NCI-H2107 treated with DMSO at 0.1 percent for 48 hours (cell line): ENCODE measurements around the gene MYL6.
"Not testable (repeated sequence)": the region's sequence is repeated elsewhere in the genome, so short reads cannot be mapped to it uniquely, and the experiment has no call there.

Source experiments
- DNase-seq: peaks from one replicate; lab custom pipeline; 2025; ENCODE audit not compliant: unreplicated experiment; lab: John Stamatoyannopoulos, UW

Gene MYL6

DNA sequence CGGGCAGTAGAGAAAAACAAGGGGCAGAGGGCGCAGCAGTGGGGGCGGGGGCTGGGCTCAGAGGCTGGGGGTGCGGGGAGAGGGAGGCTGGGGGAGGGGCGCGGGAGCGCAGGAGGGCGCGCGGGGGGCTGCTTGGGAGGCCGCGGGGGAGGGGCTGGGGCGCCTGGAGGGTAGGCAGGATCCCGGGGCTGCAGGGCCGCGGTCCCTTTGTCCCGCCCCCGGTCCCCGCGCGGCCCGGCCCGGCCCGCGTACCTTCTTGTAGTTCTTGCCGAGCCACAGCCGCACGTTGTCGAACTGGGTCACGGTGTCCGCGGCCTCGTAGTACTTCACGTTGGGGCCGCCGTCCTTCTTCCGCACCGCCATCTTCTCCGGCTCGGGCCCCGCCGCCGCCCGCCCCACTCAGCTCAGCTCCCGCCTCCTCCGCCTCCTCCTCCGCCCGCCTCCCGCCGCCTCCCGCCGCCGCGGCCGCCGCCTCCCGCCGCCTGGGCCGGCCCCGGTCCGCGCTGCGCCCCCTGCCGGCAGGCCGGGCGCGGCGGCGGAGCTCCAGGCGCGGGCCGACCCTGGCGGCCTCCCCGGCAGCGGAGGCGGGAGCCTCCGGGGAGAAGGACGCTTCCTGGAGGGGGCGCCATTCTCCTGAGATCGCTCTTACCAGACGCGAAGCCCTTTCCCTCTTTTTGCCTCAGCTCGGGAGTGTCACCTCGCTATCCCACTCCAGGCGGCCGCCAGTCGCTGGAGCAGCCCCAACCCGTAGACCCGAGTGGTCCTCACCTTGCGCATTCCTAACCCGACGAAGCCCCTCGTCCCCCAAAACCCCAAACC, 31.1 kb downstream of the MYL6 start, which contains the start of gene SMARCC2:
Gene SMARCC2 (minus strand): TSS at position 385 of the 819 bp plus-strand sequence. CDS start 22 bp downstream, at position 363.
- peak; percentile 71 for DNase-seq

- peak; percentile 73 for DNase-seq
Observed at GRCh38 chr12:56189918-56190694, 31.9 kb downstream of the MYL6 start.

- DNase-seq, result no peak
Observed at GRCh38 chr12:56190695-56191155, 32.6 kb downstream of the MYL6 start.

- DNase-seq, result no peak
Observed at GRCh38 chr12:56192582-56192981, 34.4 kb downstream of the MYL6 start.

- DNase-seq, result peak; percentile 90
Observed at GRCh38 chr12:56193025-56193578, 34.9 kb downstream of the MYL6 start.

GRCh38 chr12:56196818-56197550, 38.8 kb downstream of the MYL6 start:
- DNase-seq, result not testable (repeated sequence)

DNA sequence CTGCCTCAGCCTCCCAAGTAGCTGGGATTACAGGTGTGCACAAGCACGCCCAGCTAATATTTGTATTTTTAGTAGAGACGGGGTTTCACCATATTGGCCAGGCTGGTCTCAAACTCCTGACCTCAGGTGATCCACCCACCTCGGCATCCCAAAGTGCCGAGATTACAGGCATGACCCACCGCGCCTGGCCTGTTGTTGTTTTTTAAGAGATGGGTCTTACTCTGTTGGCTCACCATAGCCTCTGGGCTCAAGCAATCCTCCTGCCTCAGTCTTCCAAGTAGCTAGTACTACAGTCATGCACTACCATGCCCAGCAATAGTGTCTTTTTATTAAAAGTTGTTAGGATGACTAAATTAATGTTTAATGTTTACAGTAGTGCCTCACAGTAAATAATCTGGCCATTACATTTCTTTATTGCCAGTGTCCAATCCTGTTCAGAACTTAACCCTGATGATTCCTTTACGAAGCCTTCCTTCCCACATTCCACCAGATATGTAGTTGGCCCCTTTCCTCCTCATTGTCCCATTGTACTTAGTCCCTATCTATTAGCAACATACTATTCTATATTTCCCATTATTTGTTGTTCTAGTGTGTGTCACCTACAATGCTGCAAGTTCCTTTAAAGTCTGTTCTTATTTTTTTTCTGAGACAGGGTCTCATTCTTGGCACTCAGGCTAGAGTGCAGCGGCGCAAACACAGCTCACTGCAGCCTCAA, 39.9 kb downstream of the MYL6 start:
- DNase-seq, result no peak

DNA sequence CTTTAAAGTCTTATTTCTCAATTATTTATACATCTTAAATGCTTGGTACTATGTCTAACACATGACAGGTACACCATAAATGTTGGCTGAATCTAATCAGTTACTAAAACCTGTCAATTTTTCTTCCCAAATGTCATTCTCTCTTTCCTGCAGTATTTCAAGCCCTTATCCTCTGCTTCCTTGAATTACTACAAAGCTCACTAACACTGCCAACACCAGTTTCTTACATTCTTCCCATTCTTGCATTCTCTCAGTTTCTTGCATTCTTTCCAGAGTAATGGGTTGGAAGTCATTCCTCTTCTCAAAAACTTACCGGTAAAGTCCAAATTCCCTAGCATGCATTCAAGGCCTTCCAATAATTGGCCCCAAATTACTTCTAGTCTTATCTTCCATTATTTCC, 40.7 kb downstream of the MYL6 start:
- DNase-seq, result no peak

DNA sequence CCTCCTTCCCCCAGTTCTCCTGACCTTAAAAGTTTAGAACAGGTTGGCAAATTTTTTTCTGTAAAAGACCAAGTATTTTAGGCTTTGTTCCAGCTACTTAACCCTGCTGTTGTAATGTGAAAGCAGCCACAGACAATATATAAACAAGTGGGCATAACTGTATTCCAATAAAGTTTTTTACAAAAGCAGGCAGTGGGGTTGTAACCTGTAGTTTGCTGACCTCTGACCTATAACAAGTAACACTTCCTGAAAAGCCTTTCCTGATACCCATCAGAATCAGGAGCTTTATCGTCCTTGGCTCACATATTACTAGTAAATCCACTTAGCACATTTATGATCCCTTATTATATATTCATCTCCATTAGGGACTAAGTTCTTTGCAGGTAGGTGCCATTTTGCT, 44.2 kb downstream of the MYL6 start:
- no peak for DNase-seq

DNA sequence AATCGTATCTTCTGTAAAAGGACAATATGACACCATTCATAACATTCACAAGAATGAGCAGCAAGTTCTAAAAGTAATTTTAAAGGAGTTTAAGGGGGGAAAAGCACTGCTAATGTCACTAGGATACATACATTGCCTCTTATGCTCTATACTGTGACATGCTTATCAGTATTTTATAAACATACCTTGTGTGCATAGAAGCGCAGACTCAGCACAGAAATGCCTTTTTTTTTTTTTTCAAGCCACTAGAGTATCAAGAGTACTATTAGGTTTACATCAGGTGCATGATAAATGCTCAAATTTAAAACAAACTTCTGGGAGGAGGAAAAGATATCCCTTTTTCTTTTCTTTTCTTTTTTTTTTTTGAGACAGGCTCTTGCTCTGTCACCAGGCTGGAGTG, 44.7 kb downstream of the MYL6 start:
- DNase-seq, result no peak

- no peak for DNase-seq
Observed at GRCh38 chr12:56204275-56204674, 46.1 kb downstream of the MYL6 start.

GRCh38 chr12:56205445-56205844, 47.3 kb downstream of the MYL6 start:
- no peak for DNase-seq

DNA sequence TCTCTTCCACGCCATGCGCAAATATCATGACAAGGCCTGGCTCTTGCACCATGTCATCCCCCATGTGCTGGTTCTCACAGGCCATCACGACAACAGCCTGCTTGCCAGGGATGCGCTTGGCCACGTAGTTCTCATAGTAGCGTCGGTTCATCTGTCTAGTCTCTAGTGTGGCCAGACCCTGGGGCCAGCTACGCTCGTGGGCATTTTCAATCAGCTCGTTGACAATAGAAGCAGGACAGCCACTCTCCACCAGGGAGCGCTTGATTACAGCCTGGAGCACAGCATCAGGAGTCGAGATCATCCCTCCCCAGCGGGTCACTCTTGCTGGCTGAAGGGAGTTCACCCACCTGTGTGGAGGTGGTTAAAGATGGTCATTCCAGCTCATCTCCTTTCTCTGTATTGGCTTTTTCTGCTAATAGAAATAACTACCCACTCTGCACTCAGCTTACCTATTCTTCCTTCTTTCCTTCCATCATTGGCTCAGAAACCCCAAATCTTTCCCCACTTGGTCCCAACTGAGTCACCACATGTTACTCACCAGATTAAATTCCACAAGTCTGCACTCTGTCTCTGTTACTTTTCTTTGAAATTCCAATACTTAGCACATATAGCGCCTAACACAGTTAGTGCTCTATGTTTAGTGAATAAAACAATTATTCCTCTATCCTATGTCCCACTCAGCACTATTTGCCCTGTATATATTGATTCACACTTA, 48.5 kb downstream of the MYL6 start:
- no peak for DNase-seq

DNA sequence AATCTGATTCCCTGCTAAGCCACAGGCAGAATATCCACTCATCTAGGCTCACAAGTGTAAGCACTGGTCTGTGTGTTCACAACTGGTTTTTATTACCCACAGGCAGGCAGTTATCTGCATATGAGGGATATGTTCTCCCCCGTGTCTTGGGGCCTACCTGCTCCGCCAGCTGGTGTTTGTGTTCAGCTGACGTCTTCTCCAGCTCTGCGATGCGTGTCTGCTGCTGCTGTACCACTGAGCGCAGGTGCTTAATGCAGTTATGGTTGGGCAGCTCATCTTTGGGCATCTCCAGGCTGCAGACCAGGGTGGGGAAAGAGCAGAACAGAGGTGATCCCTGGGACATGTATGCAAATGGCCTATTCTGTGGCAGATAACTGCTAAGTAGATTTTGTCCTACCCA, 49.8 kb downstream of the MYL6 start:
- DNase-seq, result no peak
